Measurements from ENCODE around the gene RNF148. TPM values are rescaled to one million over a fixed set of nuclear protein-coding genes. Genes with fewer than 3 reads are reported as not detected.

RNF148 gene
- total and polyA plus RNA-seq, 11 donors, result 0.08 to 0.40 (median 0.20) TPM; not detected in 6

GRCh38 chr7:122674502-122674901 lies 28.2 kb downstream of the RNF148 start:
- peak in 1 of 4 donors; percentile 45 for ATAC-seq
- no peak for DNase-seq

DNA sequence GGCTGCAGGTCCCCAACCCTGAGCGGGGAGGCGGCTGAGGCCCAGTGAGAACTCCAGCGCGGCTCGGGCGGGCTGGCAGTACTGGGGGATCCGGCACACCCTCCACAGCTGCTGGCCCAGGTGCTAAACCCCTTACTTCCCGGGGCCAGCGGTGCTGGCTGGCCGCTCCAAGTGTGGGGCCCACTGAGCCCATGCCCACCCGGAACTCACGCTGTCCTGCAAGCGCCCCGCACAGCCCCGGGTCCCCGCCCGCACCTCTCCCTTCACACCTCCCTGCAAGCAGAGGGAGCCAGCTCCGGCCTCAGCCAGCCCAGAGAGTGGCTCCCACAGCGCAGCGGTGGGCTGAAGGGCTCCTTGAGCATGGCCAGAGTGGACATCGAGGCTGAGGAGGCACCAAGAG lies 28.8 kb downstream of the RNF148 start:
- no peak overlapping the region for H3K4me3 ChIP-seq
- ATAC-seq (no peak), DNase-seq (peak in 1 of 5 donors; percentile 67)
- TF ChIP-seq CTCF (IDR thresholded peaks at IDR 0.05) (no peak), POLR2A (IDR thresholded peaks at IDR 0.05) (no peak)
- H3K9me3 ChIP-seq, result no peaks in the 10 kb centered on the region
- no peaks in the 10 kb centered on the region for H3K27me3 ChIP-seq
- intact Hi-C loops (cut with DNase I), result no loop called here
- peak overlapping the region in 1 of 12 donors; percentile 24 for H3K27ac ChIP-seq
- H3K4me1 ChIP-seq, result peaks cover 0 to 22% (median 0%) of the 10 kb centered on the region in 12 donors
- H3K36me3 ChIP-seq, result no peaks in the 10 kb centered on the region
- WGBS, 4 donors, result 93 to 99% (median 96%) methylated on average over 15 to 21 of the region's 21 CpGs

More at GRCh38 chr7:122674502-122674901, 28.2 kb downstream of the RNF148 start:
- no peaks in the 10 kb centered on the region for H3K27me3 ChIP-seq
- H3K27ac ChIP-seq, result peak overlapping the region in 2 of 12 donors; percentile 24 to 54
- TF ChIP-seq POLR2A (IDR thresholded peaks at IDR 0.05) (no peak), CTCF (IDR thresholded peaks at IDR 0.05) (no peak)
- peak overlapping the region in 2 of 12 donors; percentile 0 to 31 for H3K4me3 ChIP-seq
- peaks cover 0 to 22% (median 0%) of the 10 kb centered on the region in 12 donors for H3K4me1 ChIP-seq
- 49 to 62% (median 54%) methylated on average over 4 of the region's 4 CpGs for WGBS, 4 donors
- intact Hi-C loops (cut with DNase I), result no loop called here
- no peaks in the 10 kb centered on the region for H3K36me3 ChIP-seq
- no peaks in the 10 kb centered on the region for H3K9me3 ChIP-seq

GRCh38 chr7:122672536-122672935 lies 30.2 kb downstream of the RNF148 start:
- DNase-seq, result no peak
- 93 to 99% (median 96%) methylated on average over 8 of the region's 8 CpGs for WGBS, 4 donors
- Histone ChIP-seq H3K27ac (no peak overlapping the region), H3K4me3 (no peak overlapping the region), H3K9me3 (no peaks in the 10 kb centered on the region), H3K4me1 (peaks cover 0 to 22% (median 0%) of the 10 kb centered on the region in 12 donors), H3K27me3 (no peaks in the 10 kb centered on the region), H3K36me3 (no peaks in the 10 kb centered on the region)
- no peak for ATAC-seq
- TF ChIP-seq CTCF (IDR thresholded peaks at IDR 0.05) (no peak), POLR2A (IDR thresholded peaks at IDR 0.05) (no peak)
- intact Hi-C loops (cut with DNase I), result no loop called here

DNA sequence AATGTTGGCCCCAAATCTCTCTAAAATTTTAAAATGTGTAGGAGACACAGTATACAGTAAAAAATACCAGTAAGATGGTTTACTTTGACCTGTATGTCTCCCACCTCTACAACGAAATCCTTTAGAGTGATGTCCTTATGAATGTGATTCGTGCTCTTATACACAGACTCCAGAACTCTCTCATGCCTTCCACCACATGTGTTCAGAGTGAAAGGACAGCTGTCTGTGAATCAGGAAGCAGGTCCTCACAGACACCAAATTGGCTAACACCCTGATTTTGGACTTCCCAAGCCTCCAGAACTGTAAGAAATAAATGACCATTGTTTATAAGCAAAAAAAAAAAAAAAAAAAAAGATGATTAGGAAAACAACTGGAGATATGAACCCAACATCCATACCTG lies 39.0 kb downstream of the RNF148 start:
- H3K27ac ChIP-seq, result no peak overlapping the region
- H3K9me3 ChIP-seq, result no peaks in the 10 kb centered on the region
- no peak for DNase-seq
- ATAC-seq, result peak in 1 of 4 donors; percentile 57
- no peaks in the 10 kb centered on the region for H3K4me1 ChIP-seq
- no peaks in the 10 kb centered on the region for H3K36me3 ChIP-seq
- H3K27me3 ChIP-seq, result no peaks in the 10 kb centered on the region
- H3K4me3 ChIP-seq, result no peak overlapping the region
- TF ChIP-seq CTCF (IDR thresholded peaks at IDR 0.05) (no peak), POLR2A (IDR thresholded peaks at IDR 0.05) (no peak)
- WGBS, 4 donors, result 60 to 87% (median 68%) methylated on average over 2 of the region's 2 CpGs
- intact Hi-C loops (cut with DNase I), result no loop called here
